IMR-90 (cell line): ENCODE measurements around the gene BCL11B.

Experiments used
- CEBPB ChIP-seq: IDR thresholded peaks from 2 replicates; pipeline ENCODE4 v1.6.1; 2012; ENCODE audit warnings: low read depth, low read length, improper control_type of control experiment
- MAFK ChIP-seq: IDR thresholded peaks from 2 replicates; pipeline ENCODE4 v1.6.1; 2012; ENCODE audit warnings: low read depth, low read length, improper control_type of control experiment
- POLR2A ChIP-seq: IDR thresholded peaks from 2 replicates; pipeline ENCODE4 v1.6.1; 2012; ENCODE audit warnings: mild to moderate bottlenecking, low read depth, low read length
- SMC3 ChIP-seq: fragments of 150-350 bp; IDR thresholded peaks from 2 replicates; pipeline ENCODE4 v1.6.1; 2016; ENCODE audit warnings: low read depth, mild to moderate bottlenecking, antibody characterized with exemption, low read length, moderate library complexity

- TF ChIP-seq SMC3 (no peak), POLR2A (no peak), CEBPB (no peak), MAFK (no peak)
Measured at GRCh38 chr14:99157246-99157645, 114.8 kb downstream of the BCL11B start.
